Superior temporal gyrus (tissue), 1 donor: ENCODE measurements around the gene DNAH14.
"Not testable (repeated sequence)": the region's sequence is repeated elsewhere in the genome, so short reads cannot be mapped to it uniquely, and the experiment has no call there.

Experiments
- DNase-seq: peaks from one replicate; pipeline ENCODE4 v3.0.0-alpha.2; 2016; ENCODE audit errors: extremely low spot score

DNAH14 gene

DNA sequence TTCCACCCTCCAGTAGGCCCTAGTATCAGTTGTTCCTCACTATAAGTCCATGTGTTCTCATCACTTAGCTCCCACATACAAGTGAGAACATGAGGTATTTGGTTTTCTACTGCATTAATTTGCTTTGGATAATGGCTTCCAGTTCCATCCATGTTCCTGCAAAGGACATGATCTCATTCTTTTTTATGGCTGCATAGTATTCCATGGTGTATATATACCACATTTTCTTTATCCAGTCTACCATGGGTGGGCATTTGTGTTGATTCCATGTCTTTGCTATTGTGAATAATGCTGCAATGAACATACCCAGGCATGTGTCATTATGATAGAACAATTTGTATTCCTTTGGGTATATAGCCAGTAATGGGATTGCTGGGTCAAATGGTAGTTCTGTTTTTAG, 218.3 kb downstream of the DNAH14 start:
- not testable (repeated sequence) for DNase-seq

DNA sequence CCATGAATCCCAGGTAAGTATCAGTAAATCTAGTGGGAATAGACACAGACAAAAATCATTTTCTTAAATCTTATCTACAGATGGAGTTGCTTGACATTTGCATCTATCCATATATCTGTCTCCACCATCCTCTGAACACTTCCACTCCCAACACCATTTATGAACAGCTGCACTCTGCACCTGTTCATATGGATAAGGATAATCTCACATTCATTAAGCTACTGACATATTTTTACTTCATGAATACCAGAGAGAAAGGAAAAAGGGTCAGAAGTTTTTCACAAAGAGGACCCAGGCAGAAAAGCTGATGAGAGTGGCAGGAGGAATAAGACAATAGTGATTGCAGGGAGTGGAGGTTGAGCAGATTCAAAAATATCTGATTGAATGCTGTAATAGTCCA, 222.6 kb downstream of the DNAH14 start:
- DNase-seq, result no peak

DNA sequence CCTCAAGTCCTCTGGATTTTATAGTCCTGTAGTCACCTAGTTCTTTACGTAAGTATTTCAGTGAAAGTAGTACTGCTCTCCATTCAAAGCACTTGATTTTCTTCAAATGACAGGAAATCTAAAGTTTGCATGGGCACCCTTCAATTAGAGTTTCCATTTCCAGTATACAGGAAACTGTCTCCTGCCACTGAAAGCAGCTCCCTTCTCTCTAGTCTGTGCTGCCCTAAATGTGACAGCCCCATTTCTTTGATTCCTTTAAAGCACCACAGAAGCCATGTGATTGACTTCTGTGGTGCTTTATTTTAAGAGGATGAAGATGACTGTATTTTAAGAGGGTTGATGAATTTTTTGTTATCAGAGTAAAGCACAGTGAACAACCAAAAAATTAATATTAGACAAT, 226.1 kb downstream of the DNAH14 start:
- no peak for DNase-seq

DNA sequence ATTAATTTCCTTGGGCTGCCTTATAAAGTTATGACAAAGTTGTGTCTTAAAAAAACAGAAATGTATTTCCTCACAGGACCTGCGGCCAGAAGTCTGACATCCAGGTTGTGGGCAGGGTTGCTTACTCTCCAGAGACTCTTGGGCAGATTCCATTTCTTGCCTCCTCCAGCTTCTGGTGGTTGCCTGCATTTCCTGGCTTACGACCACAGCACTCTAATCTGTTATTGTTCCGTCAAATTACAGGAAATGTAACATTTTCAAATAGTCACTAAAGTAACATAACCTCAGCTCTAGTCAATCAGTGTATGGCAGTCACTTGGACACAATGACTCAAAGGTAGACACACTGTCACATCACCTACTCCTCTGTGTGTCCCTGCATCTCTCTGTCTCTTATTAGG, 226.8 kb downstream of the DNAH14 start:
- no peak for DNase-seq

DNA sequence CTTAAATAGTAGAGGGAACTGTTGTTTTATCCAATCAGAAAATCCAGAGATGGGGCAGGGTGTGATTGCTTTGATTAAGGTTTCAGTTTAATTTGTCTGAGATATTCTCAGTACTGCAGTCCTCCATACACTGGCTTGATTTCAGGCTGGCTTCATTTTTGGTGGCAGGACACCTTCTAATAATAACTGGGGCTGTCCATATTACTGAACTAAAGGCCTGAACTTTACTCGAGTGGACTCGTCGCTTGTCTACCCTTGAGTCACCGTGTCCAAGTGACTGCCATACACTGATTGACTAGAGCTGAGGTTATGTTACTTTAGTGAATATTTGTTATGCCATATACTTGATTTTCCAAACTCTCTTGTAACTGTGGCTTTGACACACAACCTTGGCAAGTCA, 228.8 kb downstream of the DNAH14 start:
- no peak for DNase-seq

DNA sequence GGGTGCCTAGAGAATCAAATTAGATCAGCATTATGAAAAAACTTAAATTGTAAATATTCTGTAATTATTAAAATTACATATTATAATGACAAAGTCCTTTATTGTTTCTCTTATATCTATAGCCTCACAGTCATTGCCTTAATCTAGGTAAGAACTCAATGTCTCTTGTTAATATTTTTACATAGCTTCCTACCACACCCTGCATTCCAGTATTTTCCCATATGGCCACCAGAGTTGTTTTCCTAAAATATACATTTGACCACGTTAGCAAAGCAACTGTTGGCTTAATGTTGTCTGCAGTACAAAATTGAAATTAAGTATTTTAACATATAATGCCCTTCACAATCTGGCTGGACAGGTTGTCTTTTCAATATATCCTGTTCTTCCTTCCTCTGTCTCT, 230.3 kb downstream of the DNAH14 start:
- DNase-seq, result no peak

DNA sequence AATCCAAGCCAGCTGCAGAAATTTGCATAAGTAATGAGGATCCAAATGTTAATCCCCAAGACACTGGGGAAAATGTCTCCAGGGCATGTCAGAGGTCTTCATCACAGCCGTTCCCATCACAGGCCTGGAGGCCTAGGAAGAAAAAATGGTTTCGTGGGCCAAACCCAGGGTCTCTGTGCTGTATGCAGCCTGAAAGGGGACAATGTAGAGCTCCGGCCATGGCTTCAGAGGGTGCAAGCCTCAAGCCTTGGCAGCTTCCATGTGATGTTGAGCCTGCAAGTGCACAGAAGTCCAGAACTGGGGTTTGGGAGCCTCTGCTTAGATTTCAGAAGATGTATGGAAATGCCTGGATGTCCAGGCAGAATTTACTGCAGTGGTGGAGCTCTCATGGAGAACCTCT, 247.9 kb downstream of the DNAH14 start:
- not testable (repeated sequence) for DNase-seq

DNA sequence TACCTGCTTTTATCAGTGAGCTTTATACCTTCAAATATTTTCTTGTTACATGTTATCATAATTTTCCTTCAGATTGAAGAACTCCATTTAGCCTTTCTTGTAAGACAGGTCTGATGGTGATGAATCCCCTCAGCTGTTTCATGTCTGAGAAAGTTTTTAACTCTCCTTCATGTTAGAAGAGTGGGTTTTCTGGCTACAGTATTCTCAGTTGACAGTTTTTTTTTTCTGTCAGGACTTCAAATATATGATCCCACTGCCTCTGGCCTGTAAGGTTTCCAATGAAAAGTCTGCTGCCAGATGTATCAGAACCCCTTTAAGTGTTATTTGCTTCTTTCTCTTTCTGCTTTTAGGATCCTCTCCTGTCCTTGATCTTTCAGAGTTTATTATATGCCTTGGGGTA, 250.2 kb downstream of the DNAH14 start:
- no peak for DNase-seq

DNA sequence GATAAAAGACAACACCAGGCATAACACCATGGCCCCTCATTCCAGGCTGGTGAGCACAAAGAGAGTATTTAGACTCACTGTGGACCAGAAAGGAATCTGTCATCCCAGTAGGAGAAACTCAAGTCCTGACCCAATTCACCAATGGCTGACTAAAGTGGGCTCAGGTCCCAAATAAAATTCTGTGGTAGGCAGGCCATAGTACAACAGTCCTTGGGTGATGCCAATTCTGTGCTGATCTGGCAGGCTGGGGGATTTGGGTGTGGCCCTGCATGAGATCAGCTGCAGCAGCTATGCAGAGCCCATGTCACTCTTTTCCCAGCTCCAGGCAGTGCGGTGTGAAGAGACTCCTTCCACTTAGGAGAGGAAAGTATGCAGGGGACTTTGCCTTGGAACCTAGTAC, 253.2 kb downstream of the DNAH14 start:
- no peak for DNase-seq

DNA sequence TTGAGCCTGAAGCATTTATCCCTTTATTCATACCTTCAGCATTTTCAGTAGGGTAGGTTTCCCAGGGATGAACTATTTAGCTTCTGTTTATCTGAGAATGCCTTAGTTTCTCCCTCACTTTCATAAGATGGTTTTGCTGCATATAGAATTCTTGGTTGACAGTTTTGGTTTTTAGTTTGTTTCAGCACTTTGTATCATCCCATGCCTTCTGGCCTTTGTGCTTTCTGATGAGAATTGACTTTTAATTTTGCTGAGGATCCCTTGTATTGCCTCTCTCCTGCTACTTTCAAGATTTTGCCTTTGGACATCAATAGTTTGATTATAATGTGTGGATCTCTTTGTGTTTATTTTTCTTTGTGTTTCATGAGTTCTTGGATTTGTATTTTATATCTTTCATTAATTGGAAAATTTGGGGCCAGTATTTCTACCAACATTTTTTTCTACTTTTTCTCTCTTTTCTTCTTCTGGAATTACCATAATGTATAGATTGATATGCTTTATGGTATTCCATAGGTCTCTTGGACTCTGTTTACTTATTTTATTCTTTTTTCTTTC, 261.8 kb downstream of the DNAH14 start:
- no peak for DNase-seq

DNA sequence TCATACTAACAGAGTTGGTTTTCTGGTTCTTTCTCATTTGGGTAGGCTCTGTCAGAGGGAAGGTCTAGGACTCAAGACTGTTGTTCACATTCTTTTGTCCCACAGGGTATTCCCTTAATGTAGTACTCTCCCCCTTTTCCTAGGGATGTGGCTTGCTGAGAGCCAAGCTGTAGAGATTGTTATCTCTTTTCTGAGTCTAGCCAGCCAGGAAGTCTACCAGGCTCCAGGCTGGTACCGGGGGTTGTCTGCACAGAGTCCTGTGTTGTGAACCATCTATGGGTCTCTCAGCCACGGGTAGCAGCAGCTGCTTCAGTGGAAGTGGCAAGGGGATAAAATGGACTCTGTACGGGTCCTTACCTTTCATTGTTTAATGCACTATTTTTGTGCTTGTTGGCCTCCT, 272.0 kb downstream of the DNAH14 start:
- no peak for DNase-seq

DNA sequence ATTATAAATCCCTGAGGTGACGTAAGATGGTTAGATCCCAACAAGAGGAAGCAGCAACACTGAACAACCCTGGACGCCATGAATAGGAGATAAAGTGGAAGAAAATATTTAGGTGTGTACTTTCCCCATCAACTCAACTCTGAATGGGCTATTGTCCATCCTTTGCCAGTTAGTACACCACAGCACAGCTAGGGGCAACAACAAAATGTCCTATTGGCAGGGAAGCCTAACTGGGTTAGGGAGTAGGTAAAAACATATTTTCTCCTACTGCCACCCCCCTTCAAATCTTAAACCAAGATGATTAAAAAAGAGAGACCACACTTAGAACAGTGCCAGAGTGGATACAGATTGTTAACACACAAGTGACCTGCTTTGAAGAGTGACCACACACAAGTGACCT, 278.3 kb downstream of the DNAH14 start:
- DNase-seq, result no peak

DNA sequence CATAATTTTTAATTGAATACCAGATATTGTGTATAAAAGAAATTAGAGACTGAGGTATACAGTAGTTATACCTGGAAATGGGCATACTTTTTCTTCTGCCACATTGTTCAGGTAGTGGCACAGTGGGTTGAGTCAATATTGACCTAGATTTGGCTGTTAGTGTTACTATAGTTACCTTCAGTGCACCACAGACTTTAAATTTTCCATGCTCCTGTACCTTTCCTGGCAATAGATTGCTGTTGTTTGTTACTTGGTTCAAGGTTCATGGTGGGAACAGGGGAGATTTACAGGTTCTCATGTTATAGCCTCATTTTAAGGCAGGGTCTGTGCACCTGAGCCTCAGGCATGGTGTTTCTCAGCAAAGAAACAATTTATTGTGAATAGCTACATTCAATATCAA, 279.7 kb downstream of the DNAH14 start:
- no peak for DNase-seq

DNA sequence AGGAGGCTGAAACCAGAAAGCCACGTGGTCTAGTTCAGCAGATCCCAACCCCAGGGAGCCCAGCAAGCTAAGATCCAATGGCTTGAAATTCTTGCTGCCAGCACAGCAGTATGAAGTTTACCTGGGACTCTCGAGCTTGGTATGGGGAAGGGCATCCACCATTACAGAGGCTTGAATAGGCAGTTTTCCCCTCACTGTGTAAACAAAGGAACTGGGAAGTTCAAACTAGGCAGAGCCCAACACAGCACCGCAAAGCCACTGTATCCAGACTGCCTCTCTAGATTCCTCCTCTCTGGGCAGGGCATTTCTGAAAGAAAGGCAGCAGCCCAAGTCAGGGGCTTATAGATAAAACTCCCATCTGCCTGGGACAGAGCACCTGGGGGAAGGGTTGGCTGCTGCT, 280.7 kb downstream of the DNAH14 start:
- not testable (repeated sequence) for DNase-seq

DNA sequence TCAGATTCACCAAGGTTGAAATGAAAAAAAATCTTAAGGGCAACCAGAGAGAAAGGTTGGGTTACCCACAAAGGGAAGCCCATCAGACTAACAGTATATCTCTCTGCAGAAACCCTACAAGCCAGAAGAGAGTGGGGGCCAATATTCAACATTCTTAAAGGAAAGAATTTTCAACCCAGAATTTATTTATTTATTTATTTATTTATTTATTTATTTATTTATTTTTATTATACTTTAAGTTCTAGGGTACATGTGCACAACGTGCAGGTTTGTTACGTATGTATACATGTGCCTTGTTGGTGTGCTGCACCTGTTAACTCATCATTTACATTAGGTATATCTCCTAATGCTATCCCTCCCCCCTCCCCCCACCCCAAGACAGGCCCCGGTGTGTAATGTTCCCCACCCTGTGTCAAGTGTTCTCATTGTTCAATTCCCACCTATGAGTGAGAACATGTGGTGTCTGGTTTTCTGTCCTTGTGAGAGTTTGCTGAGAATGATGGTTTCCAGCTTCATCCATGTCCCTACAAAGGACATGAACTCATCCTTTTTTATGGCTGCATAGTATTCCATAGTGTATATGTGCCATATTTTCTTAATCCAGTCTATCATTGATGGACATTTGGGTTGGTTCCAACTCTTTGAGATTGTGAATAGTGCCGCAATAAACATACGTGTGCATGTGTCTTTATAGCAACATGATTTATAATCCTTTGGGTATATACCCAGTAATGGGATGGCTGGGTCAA, 282.4 kb downstream of the DNAH14 start:
- DNase-seq, result not testable (repeated sequence)

DNA sequence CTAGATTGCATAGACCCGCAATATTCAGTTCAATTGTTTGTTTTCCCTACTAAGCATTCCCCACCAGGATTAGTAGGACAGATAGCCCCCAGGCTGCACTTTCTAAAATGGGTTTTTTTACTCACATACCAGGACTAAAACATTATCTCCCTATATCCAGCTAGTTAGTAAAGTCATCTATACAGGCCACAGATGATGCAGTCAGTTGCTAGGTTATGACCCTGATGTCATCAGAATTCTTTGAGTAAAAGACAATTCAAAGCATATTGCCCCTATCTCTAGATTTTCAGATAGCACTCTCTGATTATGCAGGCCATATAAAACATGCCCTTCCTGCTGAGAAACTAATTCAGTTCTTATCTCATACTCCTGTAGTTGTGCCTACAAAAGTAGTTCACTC, 294.8 kb downstream of the DNAH14 start:
- DNase-seq, result no peak

DNA sequence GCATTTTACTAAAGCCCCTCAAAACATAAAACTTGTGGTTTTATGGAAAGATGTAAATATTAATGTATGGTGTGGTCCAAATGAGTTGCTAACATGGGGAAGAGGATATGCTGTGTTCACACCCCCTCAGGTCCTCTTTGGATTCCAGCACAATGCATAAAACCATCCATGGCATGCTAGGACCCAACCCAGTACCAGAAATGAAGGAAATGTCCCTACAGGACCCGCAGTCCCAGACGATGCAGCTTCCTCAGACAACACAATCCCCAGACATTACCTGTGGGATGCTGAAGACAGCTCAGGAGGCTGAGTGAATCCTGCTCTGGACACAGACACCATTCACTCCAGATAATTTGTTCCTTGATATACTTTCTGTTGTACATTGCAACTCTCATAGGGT, 296.2 kb downstream of the DNAH14 start:
- no peak for DNase-seq

DNA sequence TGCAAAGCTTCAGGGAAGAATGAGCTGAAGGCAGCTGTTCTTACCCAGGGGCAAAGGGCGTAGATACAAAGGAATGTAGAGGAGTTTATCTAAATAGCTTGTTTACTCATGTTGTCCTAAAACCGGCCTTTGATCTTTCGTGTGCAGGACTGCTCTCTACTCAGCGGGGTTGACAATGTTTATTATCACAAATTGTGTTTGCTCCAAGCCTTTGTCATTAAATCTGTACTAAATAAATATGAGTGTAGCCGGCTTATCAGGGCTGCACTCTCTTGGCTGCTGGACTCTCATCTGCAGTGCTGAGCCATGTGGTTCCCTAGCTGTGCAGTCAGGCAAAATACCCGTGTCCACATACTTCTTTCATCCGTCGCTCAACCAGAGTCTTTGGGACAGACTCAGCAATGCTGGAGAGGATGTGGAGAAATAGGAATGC, 299.4 kb downstream of the DNAH14 start:
- no peak for DNase-seq

DNA sequence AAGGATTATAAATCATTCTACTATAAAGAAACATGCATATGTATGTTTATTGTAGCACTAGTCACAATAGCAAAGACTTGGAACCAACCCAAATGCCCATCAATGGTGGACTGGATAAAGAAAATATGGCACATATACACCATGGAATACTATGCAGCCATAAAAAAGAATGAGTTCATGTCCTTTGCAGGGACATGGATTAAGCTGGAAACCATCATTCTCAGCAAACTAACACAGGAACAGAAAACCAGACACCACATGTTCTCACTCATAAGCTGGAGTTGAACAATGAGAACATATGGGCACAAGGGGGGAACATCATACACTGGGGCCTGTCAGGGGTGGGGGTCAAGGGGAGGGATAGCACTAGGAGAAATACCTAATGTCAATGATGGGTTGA, 300.0 kb downstream of the DNAH14 start:
- DNase-seq, result not testable (repeated sequence)

DNA sequence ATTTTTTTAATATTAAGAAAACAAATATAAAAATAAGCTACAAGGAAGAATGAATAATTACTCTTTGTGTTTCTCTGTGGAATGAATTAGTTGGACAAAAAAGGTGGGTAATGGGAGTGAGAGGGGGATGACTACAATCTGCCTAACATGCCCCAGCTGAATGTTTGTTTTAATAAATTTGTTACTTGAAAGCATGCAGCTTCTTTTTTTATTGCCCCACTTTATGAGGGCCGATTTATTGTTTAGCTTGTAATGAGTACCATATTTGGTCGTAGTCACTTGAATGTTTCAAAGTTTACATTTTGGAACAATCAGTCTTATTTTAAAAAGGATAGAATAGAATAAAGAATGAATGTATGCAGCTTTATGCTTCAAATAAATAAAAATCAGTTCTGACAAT, 301.0 kb downstream of the DNAH14 start:
- DNase-seq, result no peak

DNA sequence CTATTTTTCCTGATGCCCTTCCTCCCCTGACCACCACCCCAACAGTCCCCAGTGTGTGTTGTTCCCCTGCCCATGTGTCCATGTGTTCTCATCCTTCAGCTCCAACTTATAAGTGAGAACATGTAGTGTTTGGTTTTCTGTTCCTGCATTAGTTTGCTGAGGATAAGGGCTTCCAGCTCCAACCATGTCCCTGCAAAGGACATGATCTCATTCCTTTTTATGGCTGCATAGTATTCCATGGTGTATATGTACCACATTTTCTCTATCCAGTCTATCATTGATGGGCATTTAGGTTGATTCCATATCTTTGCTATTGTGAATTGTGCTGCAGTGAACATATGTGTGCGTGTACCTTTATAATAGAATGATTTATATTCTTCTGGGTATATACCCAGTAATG, 303.5 kb downstream of the DNAH14 start:
- DNase-seq, result not testable (repeated sequence)

DNA sequence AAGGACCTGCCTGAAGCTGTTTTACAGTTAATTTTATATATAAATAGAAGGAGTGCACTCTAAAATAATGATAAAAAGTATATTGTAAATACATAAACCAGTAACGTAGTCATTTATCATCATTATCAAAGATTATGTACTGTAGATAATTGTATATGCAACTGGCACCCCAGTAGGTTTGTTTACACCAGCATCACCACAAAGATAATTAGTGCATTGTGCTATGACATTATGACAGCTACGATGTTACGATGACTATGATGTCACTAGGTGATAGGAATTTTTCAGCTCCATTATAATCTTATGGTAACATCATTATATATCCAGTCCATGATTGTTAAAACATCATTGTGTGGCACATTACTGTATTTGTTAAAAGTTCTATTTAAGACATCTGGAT, 313.1 kb downstream of the DNAH14 start:
- DNase-seq, result no peak

DNA sequence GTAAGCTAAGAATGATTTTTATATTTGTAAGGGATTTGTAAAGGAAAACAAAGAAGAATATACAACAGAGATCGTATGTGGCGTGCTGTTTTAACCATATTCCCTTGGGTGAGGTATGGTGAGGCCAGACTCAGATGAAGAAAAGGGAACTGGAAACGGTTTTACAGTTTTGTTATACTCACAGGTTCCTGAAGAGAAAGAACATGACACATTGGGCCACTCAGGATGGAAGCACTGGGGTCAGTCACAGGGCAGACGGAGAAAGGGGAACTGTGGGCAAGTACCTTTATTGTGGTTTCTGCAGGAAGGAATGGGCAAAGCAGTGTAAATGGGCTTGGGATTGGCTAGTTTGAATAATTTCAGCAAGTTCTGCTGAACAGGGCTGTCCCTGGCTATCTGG, 321.0 kb downstream of the DNAH14 start:
- DNase-seq, result no peak

DNA sequence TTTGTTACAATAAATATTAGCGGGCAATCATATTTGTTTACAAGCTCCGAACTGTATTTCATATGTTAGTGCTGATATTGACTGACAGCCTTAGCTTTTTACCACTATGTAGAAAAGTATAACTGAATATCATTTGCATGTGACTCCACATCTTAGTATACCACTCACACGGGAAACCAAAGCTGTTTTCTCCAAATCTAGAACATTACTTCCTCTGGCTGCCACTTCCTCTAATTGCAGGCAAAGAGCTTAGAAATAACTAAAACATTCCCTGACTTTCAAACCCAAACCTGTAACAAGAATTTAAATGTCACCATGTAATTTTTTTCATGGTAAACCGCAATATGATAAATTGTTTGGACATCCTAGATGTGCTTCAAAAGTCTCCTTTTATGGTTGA, 323.7 kb downstream of the DNAH14 start:
- DNase-seq, result no peak
